NT2/D1 (cell line): Measurements from ENCODE around the gene RUNX1.

Experiments
- YY1 ChIP-seq: IDR thresholded peaks from 2 replicates; pipeline ENCODE4 v1.6.1; 2011; ENCODE audit not compliant: insufficient read length, insufficient read depth
- ZNF274 ChIP-seq: IDR thresholded peaks from 2 replicates; pipeline ENCODE4 v1.6.1; 2011; ENCODE audit warnings: mild to moderate bottlenecking, low read depth, low read length

DNA sequence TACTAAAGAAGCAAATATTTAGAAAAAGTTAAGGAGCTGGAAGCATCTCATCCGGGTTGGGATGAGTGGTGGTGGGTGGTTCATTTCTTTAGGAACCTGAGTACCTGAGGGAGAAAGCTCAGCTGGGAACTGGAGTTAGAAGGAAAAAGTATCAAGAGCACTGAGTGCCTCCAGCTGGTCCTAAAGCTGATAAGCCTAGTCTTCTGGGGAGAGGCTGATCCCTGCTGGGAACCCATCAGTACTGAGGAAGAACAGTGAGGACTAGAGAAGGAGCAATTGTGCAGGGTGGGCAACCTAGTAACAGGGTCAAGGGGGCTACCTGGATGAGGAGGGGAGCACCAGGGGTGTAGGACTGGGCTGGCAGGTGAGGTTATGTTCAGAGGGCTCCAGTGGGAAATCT lies 89.5 kb downstream of the RUNX1 start:
- TF ChIP-seq YY1 (no peak), ZNF274 (no peak)
